ENCODE measurements around the gene TULP4. TPM values are rescaled to one million over a fixed set of nuclear protein-coding genes. Genes with fewer than 3 reads are reported as not detected.
A peak's percentile ranks its signal among the peaks of the same experiment; 100 is the strongest.
"Not testable (repeated sequence)": the region's sequence is repeated elsewhere in the genome, so short reads cannot be mapped to it uniquely, and the experiment has no call there.

TULP4 gene
- total RNA-seq, 2 donors from 2014 or later = 61.9 to 72.0 TPM

- no peak for ATAC-seq
- no peaks in the 10 kb centered on the region for H3K9me3 ChIP-seq (ENCODE audit: control insufficient read depth, low read length, poor library complexity, severe bottlenecking)
- H3K27me3 Mint-ChIP-seq = no peaks in the 10 kb centered on the region
- H3K4me1 Mint-ChIP-seq = peaks cover 6% of the 10 kb centered on the region
- H3K4me3 Mint-ChIP-seq = peak overlapping the region; percentile 47
- no peak for DNase-seq
- no peak overlapping the region for H3K27ac Mint-ChIP-seq
- H3K36me3 Mint-ChIP-seq (ENCODE audit: low read depth) = peaks cover 26% of the 10 kb centered on the region
These were observed 156.4 kb downstream of the TULP4 start for GRCh38 chr6:158468666-158469065.

GRCh38 chr6:158470023-158470422 lies 157.8 kb downstream of the TULP4 start:
- peaks cover 23% of the 10 kb centered on the region for H3K36me3 Mint-ChIP-seq (ENCODE audit: low read depth)
- not testable (repeated sequence) for H3K4me3 Mint-ChIP-seq; DNase-seq; H3K27me3 Mint-ChIP-seq; ATAC-seq; H3K9me3 ChIP-seq (ENCODE audit: control insufficient read depth, low read length, poor library complexity, severe bottlenecking); H3K4me1 Mint-ChIP-seq; H3K27ac Mint-ChIP-seq

DNA sequence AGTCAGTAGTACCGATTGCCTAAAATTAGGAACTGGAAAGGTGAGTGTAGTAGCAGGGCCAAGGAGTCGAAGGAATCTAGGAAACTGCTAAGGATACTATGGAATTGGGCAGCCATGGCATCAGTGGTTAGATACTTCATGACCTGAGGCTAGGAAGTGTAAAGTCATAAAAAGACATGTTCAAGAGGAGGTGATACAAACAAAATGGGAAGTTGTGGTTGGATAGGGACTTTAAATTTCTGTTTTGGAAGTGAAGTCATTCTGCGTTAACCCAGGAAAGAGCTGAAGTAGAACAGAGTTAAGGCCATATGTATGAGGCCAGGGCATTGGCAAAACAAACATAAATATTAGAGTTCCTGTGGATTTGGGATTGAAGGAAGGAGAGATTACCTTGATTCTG lies 159.1 kb downstream of the TULP4 start:
- Mint-ChIP-seq H3K27me3 (no peaks in the 10 kb centered on the region), H3K27ac (no peak overlapping the region), H3K36me3 (ENCODE audit: low read depth) (peaks cover 24% of the 10 kb centered on the region), H3K4me1 (peaks cover 6% of the 10 kb centered on the region), H3K4me3 (no peak overlapping the region)
- ATAC-seq (no peak), DNase-seq (no peak)
- no peaks in the 10 kb centered on the region for H3K9me3 ChIP-seq (ENCODE audit: control insufficient read depth, low read length, poor library complexity, severe bottlenecking)

DNA sequence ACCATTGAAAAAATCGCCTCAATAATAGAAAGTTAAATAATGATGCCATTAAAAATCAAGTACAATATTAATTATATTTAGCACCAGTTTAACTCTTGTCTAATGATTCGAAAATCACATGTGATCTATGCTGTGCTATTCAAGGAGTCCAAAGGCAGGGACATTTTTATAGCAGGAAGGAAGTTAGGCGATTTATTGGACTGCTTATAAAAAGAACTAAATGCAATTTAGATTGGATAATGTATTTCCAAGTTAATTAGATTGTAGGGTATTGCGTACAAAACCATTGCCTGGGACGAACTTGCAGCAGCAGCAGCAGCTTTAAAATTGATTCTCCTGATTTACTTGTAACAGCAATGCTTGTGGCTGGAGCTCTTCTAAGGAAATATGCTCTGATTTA lies 160.2 kb downstream of the TULP4 start:
- ATAC-seq (no peak), DNase-seq (no peak)
- H3K9me3 ChIP-seq (ENCODE audit: control insufficient read depth, low read length, poor library complexity, severe bottlenecking) = no peaks in the 10 kb centered on the region
- no peak overlapping the region for H3K27ac Mint-ChIP-seq
- peaks cover 25% of the 10 kb centered on the region for H3K36me3 Mint-ChIP-seq (ENCODE audit: low read depth)
- no peak overlapping the region for H3K4me3 Mint-ChIP-seq
- H3K27me3 Mint-ChIP-seq = no peaks in the 10 kb centered on the region
- H3K4me1 Mint-ChIP-seq = peaks cover 9% of the 10 kb centered on the region

- H3K27me3 Mint-ChIP-seq = no peaks in the 10 kb centered on the region
- no peak overlapping the region for H3K4me3 Mint-ChIP-seq
- H3K36me3 Mint-ChIP-seq (ENCODE audit: low read depth) = peaks cover 14% of the 10 kb centered on the region
- DNase-seq (no peak), ATAC-seq (no peak)
- no peak overlapping the region for H3K27ac Mint-ChIP-seq
- peaks cover 5% of the 10 kb centered on the region for H3K4me1 Mint-ChIP-seq
- no peaks in the 10 kb centered on the region for H3K9me3 ChIP-seq (ENCODE audit: control insufficient read depth, low read length, poor library complexity, severe bottlenecking)
These were observed 162.7 kb downstream of the TULP4 start for GRCh38 chr6:158474961-158475343.

DNA sequence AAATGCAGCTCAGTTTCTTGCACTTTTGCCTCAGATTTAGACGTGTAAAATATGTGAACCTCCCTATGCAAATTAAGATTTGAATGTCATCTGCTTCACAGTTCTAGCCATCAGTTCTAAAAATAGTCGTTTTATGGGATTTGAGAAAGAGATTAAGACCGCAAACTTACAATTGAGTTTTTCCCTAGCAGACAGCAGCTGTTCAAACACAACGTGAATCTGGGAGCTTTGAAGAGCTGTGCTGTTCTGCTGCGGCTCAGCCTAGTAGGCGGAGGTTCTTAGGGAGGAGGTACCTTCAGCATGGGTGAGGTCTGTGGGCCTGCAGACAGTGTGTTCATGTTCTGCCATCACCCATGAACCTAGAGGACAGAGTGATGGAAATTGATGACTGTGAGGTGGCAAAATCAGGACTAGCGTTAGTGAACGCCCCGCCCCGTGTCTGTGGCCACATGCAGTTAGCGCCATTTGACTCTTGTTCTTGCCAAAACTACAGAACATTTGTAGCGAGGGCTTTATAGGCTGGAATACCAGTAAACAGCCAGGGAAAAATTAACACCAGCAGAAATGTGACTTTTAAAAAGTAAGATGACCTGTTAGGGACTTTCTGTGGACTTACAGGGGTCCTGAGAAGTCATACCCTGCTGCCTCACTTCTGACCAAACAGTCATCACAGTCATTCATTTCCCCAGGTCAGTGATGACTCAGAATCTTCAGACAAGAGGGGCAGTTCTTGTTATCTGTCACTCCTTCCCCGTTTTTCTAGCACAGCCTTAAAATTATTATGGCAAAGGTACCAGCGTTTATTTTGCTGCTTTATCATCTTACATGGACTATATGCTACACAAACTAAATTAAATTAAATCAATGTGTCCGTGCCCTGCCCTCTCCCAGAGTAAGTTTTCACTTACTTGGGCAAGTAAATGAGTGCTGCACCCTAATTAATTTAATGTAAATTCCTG lies 163.4 kb downstream of the TULP4 start:
- Mint-ChIP-seq H3K27ac (no peak overlapping the region), H3K4me1 (peaks cover 3% of the 10 kb centered on the region), H3K36me3 (ENCODE audit: low read depth) (peaks cover 14% of the 10 kb centered on the region), H3K4me3 (no peak overlapping the region), H3K27me3 (no peaks in the 10 kb centered on the region)
- ATAC-seq = no peak
- H3K9me3 ChIP-seq (ENCODE audit: control insufficient read depth, low read length, poor library complexity, severe bottlenecking) = no peaks in the 10 kb centered on the region
- no peak for DNase-seq

GRCh38 chr6:158476389-158476788 lies 164.1 kb downstream of the TULP4 start:
- no peaks in the 10 kb centered on the region for H3K27me3 Mint-ChIP-seq
- no peaks in the 10 kb centered on the region for H3K9me3 ChIP-seq (ENCODE audit: control insufficient read depth, low read length, poor library complexity, severe bottlenecking)
- H3K27ac Mint-ChIP-seq = no peak overlapping the region
- no peak for DNase-seq
- peaks cover 15% of the 10 kb centered on the region for H3K36me3 Mint-ChIP-seq (ENCODE audit: low read depth)
- H3K4me3 Mint-ChIP-seq = no peak overlapping the region
- ATAC-seq = no peak
- peaks cover 6% of the 10 kb centered on the region for H3K4me1 Mint-ChIP-seq

DNA sequence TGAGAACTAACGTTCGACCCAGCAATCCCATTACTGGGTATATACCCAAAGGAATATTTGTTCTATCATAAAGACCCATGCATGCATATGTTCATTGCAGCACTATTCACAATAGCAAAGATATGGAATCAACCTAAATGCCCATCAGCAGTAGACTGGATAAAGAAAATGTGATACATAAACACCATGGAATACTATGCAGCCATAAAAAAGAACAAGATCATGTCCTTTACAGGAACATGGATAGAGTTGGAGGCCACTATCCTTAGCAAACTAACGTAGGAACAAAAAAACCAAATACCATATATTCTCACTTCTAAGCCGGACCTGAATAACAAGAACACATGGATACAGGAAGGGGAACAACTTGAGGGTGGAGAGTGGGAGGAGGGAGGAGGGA lies 165.5 kb downstream of the TULP4 start:
- DNase-seq; H3K27ac Mint-ChIP-seq; ATAC-seq; H3K27me3 Mint-ChIP-seq; H3K4me3 Mint-ChIP-seq; H3K9me3 ChIP-seq (ENCODE audit: control insufficient read depth, low read length, poor library complexity, severe bottlenecking): not testable (repeated sequence)
- Mint-ChIP-seq H3K36me3 (ENCODE audit: low read depth) (peaks cover 23% of the 10 kb centered on the region), H3K4me1 (peaks cover 11% of the 10 kb centered on the region)

- Mint-ChIP-seq H3K36me3 (ENCODE audit: low read depth) (peaks cover 28% of the 10 kb centered on the region), H3K4me1 (peaks cover 15% of the 10 kb centered on the region)
These were observed 168.7 kb downstream of the TULP4 start for GRCh38 chr6:158480989-158481388.

DNA sequence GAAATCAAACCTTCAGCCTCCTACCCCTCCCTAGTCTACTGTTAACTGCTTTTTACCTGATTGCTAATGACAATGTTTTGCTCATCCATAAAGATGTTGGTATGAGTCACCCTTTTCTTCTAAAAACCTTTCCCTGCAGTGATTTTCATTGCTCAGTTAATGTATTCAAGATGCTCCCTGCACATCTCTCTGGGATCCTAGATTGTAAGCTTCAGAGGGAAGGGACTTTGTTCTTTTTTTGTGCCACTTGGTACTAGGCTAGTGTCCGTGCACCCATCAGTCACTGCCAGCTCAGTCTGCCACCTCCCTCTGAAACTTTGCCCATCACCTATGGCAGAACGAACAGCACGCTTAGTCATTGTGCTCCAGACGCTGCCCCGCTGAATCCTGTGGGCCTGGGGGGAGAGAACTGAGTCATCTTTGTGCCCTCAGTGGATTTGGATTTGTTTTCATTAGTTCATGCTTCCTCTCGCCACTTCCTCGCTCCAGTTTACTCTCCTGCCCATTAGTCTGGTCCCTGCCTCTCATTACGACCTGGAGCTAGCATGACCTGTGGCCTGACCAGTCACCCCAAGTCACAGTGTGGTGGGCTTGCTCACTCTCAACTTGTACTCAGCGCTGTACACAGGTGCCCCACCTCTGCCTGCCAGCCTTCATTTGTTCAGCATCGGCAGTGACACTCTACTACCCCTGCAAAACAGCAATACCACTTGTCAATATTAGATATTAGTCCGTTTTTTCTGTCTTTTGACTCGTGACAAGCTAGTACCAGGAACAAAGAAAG lies 169.6 kb downstream of the TULP4 start:
- H3K27ac Mint-ChIP-seq = no peak overlapping the region
- H3K27me3 Mint-ChIP-seq = no peaks in the 10 kb centered on the region
- ATAC-seq (no peak), DNase-seq (no peak)
- peaks cover 12% of the 10 kb centered on the region for H3K4me1 Mint-ChIP-seq
- peaks cover 21% of the 10 kb centered on the region for H3K36me3 Mint-ChIP-seq (ENCODE audit: low read depth)
- no peaks in the 10 kb centered on the region for H3K9me3 ChIP-seq (ENCODE audit: control insufficient read depth, low read length, poor library complexity, severe bottlenecking)
- H3K4me3 Mint-ChIP-seq = no peak overlapping the region

More at GRCh38 chr6:158480989-158481388, 168.7 kb downstream of the TULP4 start:
- ATAC-seq = no peak
- DNase-seq = no peak
- no peaks in the 10 kb centered on the region for H3K9me3 ChIP-seq (ENCODE audit: control insufficient read depth, low read length, poor library complexity, severe bottlenecking)
- Mint-ChIP-seq H3K27ac (no peak overlapping the region), H3K4me3 (peak overlapping the region; percentile 41), H3K27me3 (no peaks in the 10 kb centered on the region)

DNA sequence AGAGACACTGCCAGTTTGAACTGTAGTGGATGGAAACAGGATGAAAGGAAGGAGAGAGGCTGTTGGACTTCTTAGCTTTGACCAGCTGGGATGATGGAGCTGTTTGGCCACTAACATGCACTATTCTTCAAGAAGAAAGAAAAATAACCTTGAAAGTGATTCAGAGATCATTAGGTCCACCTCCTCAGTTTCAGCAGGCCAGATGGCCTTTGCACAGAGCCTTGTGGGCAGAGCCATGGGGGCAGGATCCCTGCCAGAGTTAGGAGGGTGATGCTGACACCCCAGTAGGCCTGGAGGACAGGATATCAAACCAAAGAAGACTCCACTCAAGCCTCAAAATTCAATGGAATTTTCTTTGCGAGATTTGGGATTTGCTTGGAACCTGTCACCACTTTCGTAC lies 173.2 kb downstream of the TULP4 start:
- H3K27ac Mint-ChIP-seq = no peak overlapping the region
- peaks cover 12% of the 10 kb centered on the region for H3K4me1 Mint-ChIP-seq
- no peaks in the 10 kb centered on the region for H3K27me3 Mint-ChIP-seq
- DNase-seq (no peak), ATAC-seq (no peak)
- H3K4me3 Mint-ChIP-seq = no peak overlapping the region
- peaks cover 20% of the 10 kb centered on the region for H3K36me3 Mint-ChIP-seq (ENCODE audit: low read depth)
- no peaks in the 10 kb centered on the region for H3K9me3 ChIP-seq (ENCODE audit: control insufficient read depth, low read length, poor library complexity, severe bottlenecking)

DNA sequence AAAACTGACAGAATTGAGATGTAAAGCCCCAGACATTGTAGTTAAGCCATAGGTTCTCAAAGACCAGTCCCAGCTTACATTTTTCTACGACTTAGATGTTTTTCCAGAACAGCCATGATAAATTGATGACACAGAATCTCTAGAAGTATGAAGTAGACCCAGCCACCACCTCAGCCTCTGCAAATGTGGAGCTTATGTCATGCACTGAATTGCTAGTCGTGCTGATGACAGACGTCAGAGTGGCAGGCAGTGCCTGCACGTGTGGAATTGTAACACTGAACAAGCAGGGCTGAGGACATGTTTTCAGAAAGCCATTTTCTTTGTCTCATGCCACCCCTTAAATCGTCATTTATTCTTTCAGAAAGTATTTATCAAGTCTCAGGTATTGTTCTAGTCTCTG lies 175.2 kb downstream of the TULP4 start:
- H3K4me3 Mint-ChIP-seq = no peak overlapping the region
- H3K36me3 Mint-ChIP-seq (ENCODE audit: low read depth) = peaks cover 8% of the 10 kb centered on the region
- H3K27ac Mint-ChIP-seq = no peak overlapping the region
- H3K9me3 ChIP-seq (ENCODE audit: control insufficient read depth, low read length, poor library complexity, severe bottlenecking) = no peaks in the 10 kb centered on the region
- no peaks in the 10 kb centered on the region for H3K27me3 Mint-ChIP-seq
- DNase-seq (no peak), ATAC-seq (no peak)
- H3K4me1 Mint-ChIP-seq = peaks cover 8% of the 10 kb centered on the region

DNA sequence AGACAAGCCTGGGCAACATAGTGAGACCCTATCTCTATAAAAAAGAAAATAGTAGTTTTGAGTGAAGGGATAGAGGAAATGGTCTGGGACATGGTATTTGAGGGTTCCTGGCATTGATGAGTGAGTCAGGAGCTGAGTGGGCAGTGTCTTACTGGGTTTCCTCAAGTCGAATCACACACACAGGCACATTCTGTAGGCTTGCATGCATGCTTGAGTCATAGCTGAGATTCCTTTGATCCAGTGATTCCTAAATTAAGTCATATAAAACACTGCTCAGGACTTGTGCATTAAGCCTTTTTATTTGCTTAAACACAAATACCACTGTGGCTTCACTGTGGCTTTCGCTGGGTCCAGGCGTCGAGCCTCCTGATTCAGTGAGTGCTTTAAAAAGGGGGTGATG lies 175.8 kb downstream of the TULP4 start:
- peaks cover 8% of the 10 kb centered on the region for H3K4me1 Mint-ChIP-seq
- ATAC-seq = no peak
- no peaks in the 10 kb centered on the region for H3K27me3 Mint-ChIP-seq
- no peak overlapping the region for H3K27ac Mint-ChIP-seq
- no peak overlapping the region for H3K4me3 Mint-ChIP-seq
- peaks cover 8% of the 10 kb centered on the region for H3K36me3 Mint-ChIP-seq (ENCODE audit: low read depth)
- H3K9me3 ChIP-seq (ENCODE audit: control insufficient read depth, low read length, poor library complexity, severe bottlenecking) = no peaks in the 10 kb centered on the region
- DNase-seq = no peak

All from T-helper 17 cell (primary cell).